ENCODE data around the gene STARD3. TPM values are rescaled to one million over a fixed set of nuclear protein-coding genes. Genes with fewer than 3 reads are reported as not detected.

The STARD3 gene
- total RNA-seq, 1 donor from 2014 or later = 40.7 TPM

DNA sequence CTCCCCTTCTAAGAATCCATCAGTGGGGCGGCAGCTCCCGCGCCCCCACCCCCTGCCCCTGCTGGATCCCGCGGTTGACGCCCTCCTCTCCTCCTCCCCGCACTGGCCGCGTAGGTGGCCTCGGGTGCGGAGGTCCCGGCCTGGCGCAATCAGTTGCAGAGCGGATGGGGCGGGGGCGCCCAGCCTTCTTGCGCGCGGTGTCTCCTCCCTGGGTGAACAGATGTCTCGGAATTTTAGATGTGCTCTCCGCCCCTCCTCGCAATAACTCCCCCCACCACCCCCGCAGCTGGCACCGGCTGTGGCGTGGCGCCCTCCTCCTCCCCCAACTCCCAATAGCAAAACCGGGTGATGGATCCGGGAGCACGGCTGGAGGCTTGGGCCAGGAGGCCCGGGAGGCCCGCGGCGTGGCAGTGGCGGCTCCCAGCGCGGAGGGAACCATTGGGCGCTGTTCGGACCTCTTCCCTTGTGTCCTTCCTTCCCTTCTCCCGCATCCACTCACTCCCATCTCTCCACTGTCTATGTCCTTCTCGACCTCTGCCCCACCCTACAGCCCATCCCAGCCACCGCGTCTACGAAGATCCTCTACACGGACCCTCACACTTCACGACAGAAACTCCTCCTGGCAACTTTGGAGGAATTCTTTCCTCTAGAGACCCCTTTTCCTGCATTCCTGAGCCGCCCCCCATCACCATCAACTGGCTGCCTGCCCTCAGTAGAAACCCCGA is 40.2 kb upstream of the STARD3 start:
- H3K4me3 ChIP-seq (ENCODE audit: low read depth, low read length) = no peak overlapping the region
- DNase-seq (ENCODE audit: low read depth) = no peak
- TF ChIP-seq, protein P1, sequence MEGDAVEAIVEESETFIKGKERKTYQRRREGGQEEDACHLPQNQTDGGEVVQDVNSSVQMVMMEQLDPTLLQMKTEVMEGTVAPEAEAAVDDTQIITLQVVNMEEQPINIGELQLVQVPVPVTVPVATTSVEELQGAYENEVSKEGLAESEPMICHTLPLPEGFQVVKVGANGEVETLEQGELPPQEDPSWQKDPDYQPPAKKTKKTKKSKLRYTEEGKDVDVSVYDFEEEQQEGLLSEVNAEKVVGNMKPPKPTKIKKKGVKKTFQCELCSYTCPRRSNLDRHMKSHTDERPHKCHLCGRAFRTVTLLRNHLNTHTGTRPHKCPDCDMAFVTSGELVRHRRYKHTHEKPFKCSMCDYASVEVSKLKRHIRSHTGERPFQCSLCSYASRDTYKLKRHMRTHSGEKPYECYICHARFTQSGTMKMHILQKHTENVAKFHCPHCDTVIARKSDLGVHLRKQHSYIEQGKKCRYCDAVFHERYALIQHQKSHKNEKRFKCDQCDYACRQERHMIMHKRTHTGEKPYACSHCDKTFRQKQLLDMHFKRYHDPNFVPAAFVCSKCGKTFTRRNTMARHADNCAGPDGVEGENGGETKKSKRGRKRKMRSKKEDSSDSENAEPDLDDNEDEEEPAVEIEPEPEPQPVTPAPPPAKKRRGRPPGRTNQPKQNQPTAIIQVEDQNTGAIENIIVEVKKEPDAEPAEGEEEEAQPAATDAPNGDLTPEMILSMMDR (conservative IDR thresholded peaks at IDR 0.05; ENCODE audit: low read depth, low read length) = no peak

DNA sequence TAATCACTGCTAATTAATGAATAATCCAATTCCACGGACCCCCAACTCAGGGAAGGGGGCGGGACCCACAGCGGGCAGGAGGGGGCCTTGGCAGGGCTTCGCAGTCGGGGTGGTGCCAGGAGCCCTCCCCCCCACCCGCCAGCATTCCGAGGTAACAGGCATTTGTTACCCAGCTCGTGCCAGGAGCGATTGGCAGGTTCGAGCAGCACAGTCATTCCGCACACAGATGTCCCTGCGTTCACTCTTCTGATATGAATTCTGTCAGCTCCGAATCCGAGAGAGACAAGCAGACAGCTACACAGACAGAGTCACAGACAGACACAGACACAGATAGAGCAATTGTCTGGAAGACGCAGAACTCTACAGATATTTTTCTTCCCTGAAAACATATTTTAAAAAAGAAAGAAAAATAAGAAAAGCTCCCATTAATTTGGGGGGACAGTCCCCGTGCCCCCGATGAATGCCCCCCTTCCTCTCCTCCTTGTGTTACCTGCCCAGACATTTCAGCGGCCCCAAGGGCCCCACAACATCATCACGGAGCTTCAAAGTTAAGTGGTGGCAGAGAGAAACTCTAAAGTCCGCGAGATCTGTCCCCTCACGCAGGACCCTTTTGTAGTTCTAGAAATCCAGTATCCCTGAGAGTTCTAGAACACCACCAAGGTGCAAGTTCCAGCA is 39.4 kb upstream of the STARD3 start:
- TF ChIP-seq, protein P1 (conservative IDR thresholded peaks at IDR 0.05; ENCODE audit: low read depth, low read length) = no peak
- DNase-seq (ENCODE audit: low read depth) = no peak
- no peak overlapping the region for H3K4me3 ChIP-seq (ENCODE audit: low read depth, low read length)

DNA sequence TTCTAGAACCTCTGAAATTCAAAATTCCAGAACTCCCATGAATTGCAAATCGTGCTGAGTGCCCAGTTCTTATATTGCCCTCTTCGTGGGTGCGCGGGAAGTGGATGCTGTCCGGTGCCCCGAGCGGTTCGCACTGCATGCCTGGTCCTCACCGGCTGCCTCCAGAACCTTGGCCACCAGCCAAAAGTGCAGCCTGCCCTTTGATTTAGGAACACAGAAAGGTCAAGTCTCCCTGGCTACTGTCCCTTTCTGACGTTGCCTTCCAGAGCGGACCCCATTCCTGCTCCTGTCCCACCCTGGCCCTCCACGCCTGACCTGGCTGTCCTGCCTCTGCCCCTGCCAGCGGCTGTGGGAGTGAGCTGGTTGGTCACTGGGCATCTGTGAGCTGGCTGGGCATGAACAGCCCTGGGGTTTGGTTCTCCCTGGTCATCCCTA is 38.9 kb upstream of the STARD3 start:
- no peak for DNase-seq (ENCODE audit: low read depth)

DNA sequence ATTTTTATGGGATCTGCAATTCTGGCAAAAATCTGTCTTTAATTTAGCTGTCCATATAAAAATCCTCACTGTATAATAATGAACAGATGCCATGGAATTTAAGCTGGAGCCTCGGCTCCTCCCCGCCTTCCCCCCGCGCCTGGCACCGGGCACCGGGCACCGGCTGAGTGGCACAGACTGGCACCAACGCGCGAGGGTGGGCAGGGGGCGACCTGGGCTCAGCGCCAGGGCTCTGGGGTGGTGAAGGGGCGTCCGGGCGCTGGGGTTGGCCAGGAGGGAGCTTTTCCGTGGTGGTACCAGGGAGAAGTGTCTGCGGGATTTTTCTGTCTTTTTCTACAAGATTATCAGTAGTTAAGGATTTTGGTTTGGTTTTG is 38.3 kb upstream of the STARD3 start:
- no peak overlapping the region for H3K4me3 ChIP-seq (ENCODE audit: low read depth, low read length)
- TF ChIP-seq, protein P1 (conservative IDR thresholded peaks at IDR 0.05; ENCODE audit: low read depth, low read length) = no peak
- DNase-seq (ENCODE audit: low read depth) = no peak

More for the DNA sequence above, 38.9 kb upstream of the STARD3 start:
- no peak overlapping the region for H3K4me3 ChIP-seq (ENCODE audit: low read depth, low read length)
- TF ChIP-seq, protein P1 (conservative IDR thresholded peaks at IDR 0.05; ENCODE audit: low read depth, low read length) = no peak

DNA sequence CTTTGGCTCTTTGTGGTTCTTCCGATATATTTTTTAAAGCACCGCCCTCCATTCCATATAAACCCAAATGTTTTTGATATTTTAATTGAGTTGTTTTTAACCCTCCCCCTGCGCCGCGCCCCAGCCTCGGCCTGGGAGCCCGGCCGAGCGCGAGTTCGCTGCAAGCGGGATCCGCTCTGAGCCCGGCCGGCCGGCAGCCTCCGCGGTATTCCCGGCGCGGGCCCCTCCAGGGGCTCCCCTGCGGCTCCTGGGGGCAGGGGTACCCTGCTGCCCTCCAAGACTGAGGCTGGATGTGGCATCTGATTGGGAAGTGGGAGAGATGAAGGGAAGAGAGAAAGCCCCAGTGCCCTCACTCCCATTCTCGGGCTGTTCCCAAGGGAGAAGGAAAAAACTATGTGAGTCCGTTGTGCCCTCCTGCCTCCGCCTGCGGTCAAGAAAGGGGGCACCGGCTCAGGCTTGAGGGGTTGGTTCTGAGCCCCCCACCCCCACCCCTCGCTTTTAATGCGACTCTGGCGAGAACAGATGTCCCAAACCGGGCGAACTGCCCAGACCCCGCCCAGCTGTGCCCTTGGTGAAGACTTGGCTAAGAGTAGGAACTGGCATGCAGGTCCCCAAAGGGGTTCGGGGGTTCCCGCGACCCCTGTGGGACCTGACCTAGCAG is 37.8 kb upstream of the STARD3 start:
- DNase-seq (ENCODE audit: low read depth) = no peak
- H3K4me3 ChIP-seq (ENCODE audit: low read depth, low read length) = no peak overlapping the region
- TF ChIP-seq, protein P1 (conservative IDR thresholded peaks at IDR 0.05; ENCODE audit: low read depth, low read length) = no peak

DNA sequence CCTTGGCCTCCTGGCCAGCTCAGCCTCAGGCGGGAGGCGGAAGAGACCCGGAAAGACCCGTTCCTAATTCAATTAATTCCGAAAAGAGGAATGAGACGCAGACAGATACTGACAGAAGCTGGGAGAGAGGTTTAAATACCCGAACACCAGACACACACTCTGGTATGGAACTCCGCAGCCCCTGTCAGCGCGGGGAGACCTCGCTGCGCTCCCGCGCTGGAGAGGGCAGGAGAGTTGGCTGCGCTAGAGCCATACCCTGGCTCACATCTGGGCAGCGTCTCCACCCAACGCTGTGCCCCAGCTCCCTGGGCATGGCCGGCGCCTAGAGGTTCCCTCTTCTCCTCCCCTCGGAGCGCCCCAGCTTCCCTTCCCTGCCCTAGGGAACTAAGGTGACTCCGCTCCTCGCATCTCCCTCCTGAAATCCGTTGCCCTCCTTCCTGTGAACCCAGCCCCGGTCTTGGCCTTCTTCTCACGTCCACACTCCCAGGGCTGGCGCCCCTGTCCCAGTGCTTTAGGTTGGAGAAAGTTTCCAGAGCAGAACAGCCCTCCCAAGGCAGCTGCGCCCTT is 37.2 kb upstream of the STARD3 start:
- no peak for DNase-seq (ENCODE audit: low read depth)
- no peak overlapping the region for H3K4me3 ChIP-seq (ENCODE audit: low read depth, low read length)
- TF ChIP-seq, protein P1 (conservative IDR thresholded peaks at IDR 0.05; ENCODE audit: low read depth, low read length) = no peak

All from epithelial cell of proximal tubule (primary cell).